Measurements from ENCODE around the gene PQBP1.
"Not testable (repeated sequence)": the region's sequence is repeated elsewhere in the genome, so short reads cannot be mapped to it uniquely, and the experiment has no call there.

GRCh38 chrX:48854121-48854804, 43.5 kb upstream of the PQBP1 start:
- not testable (repeated sequence) for TF ChIP-seq EZH2 (IDR thresholded peaks at IDR 0.05; ENCODE audit: low read length); CTCF (optimal IDR thresholded peaks at IDR 0.05 in 1 of 3, IDR thresholded peaks at IDR 0.05 in 1 of 3, conservative IDR thresholded peaks at IDR 0.05 in 1 of 3; ENCODE audit: extremely low read depth in 1 of 3, insufficient read depth in 2 of 3, low read length in 3 of 3)

All from keratinocyte (primary cell).